OCI-LY3 (cell line): ENCODE results near the gene PPP2R5C.

Experiments used
- H2AFZ ChIP-seq: fragments of 200-600, 300-600 bp; shearing (Covaris generic); 2 replicates; pipeline ENCODE4 v1.6.0; 2014; ENCODE audit warnings: antibody characterized with exemption, low read depth, low read length
- H3K27ac ChIP-seq: fragments of 200-600, 300-600 bp; sonication (generic); 2 replicates; pipeline ENCODE4 v1.5.1; 2014; ENCODE audit warnings: mild to moderate bottlenecking, low read length, moderate library complexity, mixed read lengths
- H3K27me3 ChIP-seq: fragments of 200-600, 300-600 bp; sonication (generic); 2 replicates; pipeline ENCODE4 v1.6.1; 2014; ENCODE audit warnings: low read depth, low read length, mixed read lengths
- H3K36me3 ChIP-seq: fragments of 200-600, 300-600 bp; sonication (generic); replicated peaks from 2 replicates; pipeline ENCODE3; 2014; ENCODE audit warnings: low read depth, low read length, mixed read lengths
- H3K4me1 ChIP-seq: fragments of 300-600, 200-600 bp; sonication (generic); 2 replicates; pipeline ENCODE4 v1.6.1; 2014; ENCODE audit warnings: low read length, mixed read lengths
- H3K4me2 ChIP-seq: fragments of 200-600, 300-600 bp; sonication (generic); 2 replicates; pipeline ENCODE4 v1.6.1; 2014; ENCODE audit warnings: low read length, mixed read lengths
- H3K4me3 ChIP-seq: fragments of 300-600, 200-600 bp; sonication (generic); 2 replicates; pipeline ENCODE4 v1.5.1; 2014; ENCODE audit warnings: antibody characterized with exemption, mild to moderate bottlenecking, low read length, moderate library complexity
- H3K79me2 ChIP-seq: fragments of 300-600, 200-600 bp; shearing (Covaris generic); 2 replicates; pipeline ENCODE4 v1.6.1; 2014; ENCODE audit warnings: mild to moderate bottlenecking, low read length, mixed read lengths
- H3K9ac ChIP-seq: fragments of 300-600, 200-600 bp; shearing (Covaris generic); 2 replicates; pipeline ENCODE4 v1.6.0; 2014; ENCODE audit warnings: mild to moderate bottlenecking, low read length, moderate library complexity
- H3K9me3 ChIP-seq: fragments of 200-600, 300-600 bp; shearing (Covaris generic); 2 replicates; pipeline ENCODE4 v1.6.1; 2014; ENCODE audit warnings: low read length, mixed read lengths; ENCODE audit not compliant: insufficient read depth
- H4K20me1 ChIP-seq: fragments of 200-600, 300-600 bp; sonication (generic); 2 replicates; pipeline ENCODE4 v1.6.1; 2016; ENCODE audit warnings: low read length, mixed read lengths; ENCODE audit not compliant: insufficient read depth
- EZH2phosphoT487 ChIP-seq: fragments of 200-600 bp; shearing (Covaris generic); IDR thresholded peaks from 2 replicates; pipeline ENCODE4 v1.6.1; 2018; ENCODE audit warnings: antibody characterized with exemption, mixed run types, low read depth
- TF ChIP-seq, protein P1 (sequence below): fragments of 200-600, 300-600 bp; sonication (generic); IDR thresholded peaks from 2 replicates; pipeline ENCODE4 v1.5.1; 2014; ENCODE audit warnings: antibody characterized with exemption, low read length, low read depth

PPP2R5C gene

GRCh38 chr14:101869217-101869616 is 107.7 kb downstream of the PPP2R5C start:
- peaks cover 44% of the 10 kb centered on the region for H3K79me2 ChIP-seq
- H3K27ac ChIP-seq, result no peak overlapping the region

GRCh38 chr14:101870273-101870939 is 108.9 kb downstream of the PPP2R5C start:
- Histone ChIP-seq H3K4me1 (peaks cover 24% of the 10 kb centered on the region), H3K9ac (no peak overlapping the region), H3K9me3 (no peaks in the 10 kb centered on the region), H3K4me3 (no peak overlapping the region), H3K79me2 (peaks cover 52% of the 10 kb centered on the region), H3K36me3 (peaks cover 8% of the 10 kb centered on the region), H3K27me3 (no peaks in the 10 kb centered on the region), H3K4me2 (no peak overlapping the region), H4K20me1 (0 out of 2 replicates have a peak, but pooled peaks cover 6% of the 10 kb centered on the region), H3K27ac (no peak overlapping the region), H2AFZ (no peak overlapping the region)
- TF ChIP-seq EZH2phosphoT487, result no peak
- TF ChIP-seq, protein P1, sequence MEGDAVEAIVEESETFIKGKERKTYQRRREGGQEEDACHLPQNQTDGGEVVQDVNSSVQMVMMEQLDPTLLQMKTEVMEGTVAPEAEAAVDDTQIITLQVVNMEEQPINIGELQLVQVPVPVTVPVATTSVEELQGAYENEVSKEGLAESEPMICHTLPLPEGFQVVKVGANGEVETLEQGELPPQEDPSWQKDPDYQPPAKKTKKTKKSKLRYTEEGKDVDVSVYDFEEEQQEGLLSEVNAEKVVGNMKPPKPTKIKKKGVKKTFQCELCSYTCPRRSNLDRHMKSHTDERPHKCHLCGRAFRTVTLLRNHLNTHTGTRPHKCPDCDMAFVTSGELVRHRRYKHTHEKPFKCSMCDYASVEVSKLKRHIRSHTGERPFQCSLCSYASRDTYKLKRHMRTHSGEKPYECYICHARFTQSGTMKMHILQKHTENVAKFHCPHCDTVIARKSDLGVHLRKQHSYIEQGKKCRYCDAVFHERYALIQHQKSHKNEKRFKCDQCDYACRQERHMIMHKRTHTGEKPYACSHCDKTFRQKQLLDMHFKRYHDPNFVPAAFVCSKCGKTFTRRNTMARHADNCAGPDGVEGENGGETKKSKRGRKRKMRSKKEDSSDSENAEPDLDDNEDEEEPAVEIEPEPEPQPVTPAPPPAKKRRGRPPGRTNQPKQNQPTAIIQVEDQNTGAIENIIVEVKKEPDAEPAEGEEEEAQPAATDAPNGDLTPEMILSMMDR, result no peak

More at GRCh38 chr14:101869217-101869616, 107.7 kb downstream of the PPP2R5C start:
- Histone ChIP-seq H3K4me1 (peaks cover 13% of the 10 kb centered on the region), H3K9ac (no peak overlapping the region), H3K4me3 (no peak overlapping the region), H3K9me3 (no peaks in the 10 kb centered on the region), H3K27me3 (no peaks in the 10 kb centered on the region), H4K20me1 (0 out of 2 replicates have a peak, but pooled peaks cover 6% of the 10 kb centered on the region), H3K36me3 (peaks cover 14% of the 10 kb centered on the region), H2AFZ (no peak overlapping the region), H3K4me2 (no peak overlapping the region)
- TF ChIP-seq EZH2phosphoT487, result no peak
- TF ChIP-seq, protein P1, result no peak

- no peak overlapping the region for H3K27ac ChIP-seq
- H3K27me3 ChIP-seq, result no peaks in the 10 kb centered on the region
- no peak overlapping the region for H3K9ac ChIP-seq
- peaks cover 40% of the 10 kb centered on the region for H3K4me1 ChIP-seq
- H3K4me2 ChIP-seq, result no peak overlapping the region
- H3K9me3 ChIP-seq, result no peaks in the 10 kb centered on the region
- H3K79me2 ChIP-seq, result peaks cover 61% of the 10 kb centered on the region
- 0 out of 2 replicates have a peak, but pooled peaks cover 6% of the 10 kb centered on the region for H4K20me1 ChIP-seq
- no peak overlapping the region for H3K4me3 ChIP-seq
- H3K36me3 ChIP-seq, result peaks cover 9% of the 10 kb centered on the region
- TF ChIP-seq, protein P1, result no peak
- no peak for TF ChIP-seq EZH2phosphoT487
- no peak overlapping the region for H2AFZ ChIP-seq
Observed at GRCh38 chr14:101872346-101872745, 110.8 kb downstream of the PPP2R5C start.

- H3K27me3 ChIP-seq, result no peaks in the 10 kb centered on the region
- no peaks in the 10 kb centered on the region for H3K9me3 ChIP-seq
- H3K4me3 ChIP-seq, result no peak overlapping the region
- H3K36me3 ChIP-seq, result peaks cover 14% of the 10 kb centered on the region
- no peak overlapping the region for H3K27ac ChIP-seq
- no peak overlapping the region for H3K4me2 ChIP-seq
- no peak overlapping the region for H2AFZ ChIP-seq
- 0 out of 2 replicates have a peak, but pooled peaks cover 6% of the 10 kb centered on the region for H4K20me1 ChIP-seq
- peaks cover 49% of the 10 kb centered on the region for H3K4me1 ChIP-seq
- TF ChIP-seq EZH2phosphoT487, result no peak
- TF ChIP-seq, protein P1, result no peak
- H3K9ac ChIP-seq, result no peak overlapping the region
- peaks cover 68% of the 10 kb centered on the region for H3K79me2 ChIP-seq
Observed at GRCh38 chr14:101873076-101873825, 111.7 kb downstream of the PPP2R5C start.
